ENCODE results near the gene C17orf100. TPM values are rescaled to one million over a fixed set of nuclear protein-coding genes. Genes with fewer than 3 reads are reported as not detected.

C17orf100 gene
- total and polyA plus RNA-seq, 2 of the 13 experiments (the other 11 are each of a cell fraction or from before 2014, with no cell fraction given): 3.6 to 8.7 TPM

- TF ChIP-seq ZBED4 (CRISPR knock-in tag; IDR thresholded peaks at IDR 0.05; ENCODE audit: borderline replicate concordance) (peak; percentile 69; the same call in 1 of the 2 replicates), ZNF451 (CRISPR knock-in tag; IDR thresholded peaks at IDR 0.05) (no peak; the same call in 1 of the 2 replicates), XBP1 (CRISPR knock-in tag; IDR thresholded peaks at IDR 0.05) (no peak), SNAPC2 (CRISPR knock-in tag; IDR thresholded peaks at IDR 0.05) (peak; percentile 94), MEIS1 (CRISPR knock-in tag; IDR thresholded peaks at IDR 0.05; ENCODE audit: borderline replicate concordance) (peak; percentile 87), FOXK1 (CRISPR knock-in tag; IDR thresholded peaks at IDR 0.05; ENCODE audit: borderline replicate concordance, low read depth) (peak; percentile 87; the same call in 1 of the 2 replicates), HOXA5 (CRISPR knock-in tag; IDR thresholded peaks at IDR 0.05) (peak; percentile 92; the same call in 1 of the 2 replicates), AHR (CRISPR knock-in tag; IDR thresholded peaks at IDR 0.05) (no peak), PHB2 (IDR thresholded peaks at IDR 0.05; ENCODE audit: partially characterized antibody) (no peak), NR2F1 (CRISPR knock-in tag; IDR thresholded peaks at IDR 0.05) (peak; percentile 99), KLF9 (CRISPR knock-in tag; IDR thresholded peaks at IDR 0.05; ENCODE audit: low read depth) (0 out of 2 replicates have a peak, but pooled peaks have one; percentile 70), MED13 (CRISPR knock-in tag; IDR thresholded peaks at IDR 0.05) (peak; percentile 87), MAFG (CRISPR knock-in tag; IDR thresholded peaks at IDR 0.05) (no peak), HOXD1 (CRISPR knock-in tag; IDR thresholded peaks at IDR 0.05) (peak; percentile 96), ZNF484 (CRISPR knock-in tag; IDR thresholded peaks at IDR 0.05; ENCODE audit: borderline replicate concordance, low read depth) (no peak), NFIB (CRISPR knock-in tag; IDR thresholded peaks at IDR 0.05; ENCODE audit: borderline replicate concordance) (no peak), HNF1B (CRISPR knock-in tag; IDR thresholded peaks at IDR 0.05) (peak; percentile 93), ATM (IDR thresholded peaks at IDR 0.05; ENCODE audit: borderline replicate concordance) (no peak), TEF (CRISPR knock-in tag; IDR thresholded peaks at IDR 0.05) (no peak), TMF1 (CRISPR knock-in tag; IDR thresholded peaks at IDR 0.05; ENCODE audit: low read depth) (0 out of 2 replicates have a peak, but pooled peaks have one; percentile 49), ZNF224 (CRISPR knock-in tag; IDR thresholded peaks at IDR 0.05) (peak; percentile 92), CBX2 (IDR thresholded peaks at IDR 0.05; ENCODE audit: low read depth, low read length) (no peak), CBX2 (CRISPR knock-in tag; IDR thresholded peaks at IDR 0.05; ENCODE audit: low read depth) (no peak)
Observed at GRCh38 chr17:6699997-6700947, 48.7 kb downstream of the C17orf100 start (continued).
